SH-SY5Y (cell line): ENCODE results near the gene MACF1.

Experiments used
- GATA2 ChIP-seq: IDR thresholded peaks from 2 replicates; pipeline ENCODE4 v1.6.1; 2011; ENCODE audit warnings: mild to moderate bottlenecking, low read depth, low read length
- GATA3 ChIP-seq: IDR thresholded peaks from 2 replicates; pipeline ENCODE4 v1.6.1; 2011; ENCODE audit warnings: low read depth, mild to moderate bottlenecking, low read length, moderate library complexity

- no peak for TF ChIP-seq GATA2
- TF ChIP-seq GATA3 = no peak
Observed at GRCh38 chr1:39528082-39528481, 323.6 kb downstream of the MACF1 start.
